Measurements from ENCODE around the gene KCNK16. TPM values are rescaled to one million over a fixed set of nuclear protein-coding genes. Genes with fewer than 3 reads are reported as not detected.

The KCNK16 gene
- total and polyA plus RNA-seq, 2 donors (not counting 1 experiment from before 2014, with no cell fraction given) = not detected

- no peaks in the 10 kb centered on the region for H3K79me2 ChIP-seq (ENCODE audit: control insufficient read depth, insufficient read depth, low read length)
- H3K4me2 ChIP-seq (ENCODE audit: extremely low read depth, insufficient read depth, low read length) = no peak overlapping the region
- no peaks in the 10 kb centered on the region for H3K27me3 ChIP-seq (ENCODE audit: control insufficient read depth, insufficient read depth, low read length)
- H3K4me1 ChIP-seq (ENCODE audit: control insufficient read depth, extremely low read depth, insufficient read depth, low read length) = no peaks in the 10 kb centered on the region
- H3K4me3 ChIP-seq (replicated peaks in 1 of 4; ENCODE audit: control extremely low read depth in 1 of 4, insufficient read depth in 1 of 4, low read depth in 3 of 4, low read length in 4 of 4) = no peak overlapping the region
- H4K20me1 ChIP-seq (ENCODE audit: control insufficient read depth, extremely low read depth, insufficient read depth, low read length) = no peaks in the 10 kb centered on the region
- H3K9me3 ChIP-seq (ENCODE audit: control insufficient read depth, insufficient read depth, low read depth, low read length) = no peaks in the 10 kb centered on the region
- no peaks in the 10 kb centered on the region for H3K36me3 ChIP-seq (ENCODE audit: control insufficient read depth, insufficient read depth, low read length)
- H2AFZ ChIP-seq (ENCODE audit: low read length) = no peak overlapping the region
- no peak overlapping the region for H3K27ac ChIP-seq (ENCODE audit: insufficient read depth, low read length)
- H3K9ac ChIP-seq (ENCODE audit: insufficient read depth, low read length) = no peak overlapping the region
- no peak for DNase-seq (ENCODE audit: low read depth in 2 of 2)
- TF ChIP-seq CTCF (conservative IDR thresholded peaks at IDR 0.05 in 1 of 2, IDR thresholded peaks at IDR 0.05 in 1 of 2; ENCODE audit: low read depth in 1 of 2, low read length in 2 of 2) (no peak), EZH2 (IDR thresholded peaks at IDR 0.05; ENCODE audit: low read length, missing control alignments) (no peak)
Observed at GRCh38 chr6:39266375-39266774, 56.1 kb downstream of the KCNK16 start.

Other genes starting within 250 kb of the KCNK16 start
- 13.9 and 17.2 TPM in 2 replicates for gene SAYSD1, start 207.5 kb downstream of the KCNK16 start, total RNA-seq
- 11.3 and 11.9 TPM in 2 replicates for gene SAYSD1, start 207.5 kb downstream of the KCNK16 start, polyA plus RNA-seq
- gene KCNK5, start 93.2 kb downstream of the KCNK16 start, total RNA-seq = under 0.01 and 0.26 TPM in 2 replicates
- gene KCNK5, start 93.2 kb downstream of the KCNK16 start, polyA plus RNA-seq = 0.01 and 0.02 TPM in 2 replicates
- not detected in 2 replicates for gene KCNK17, start 8.3 kb downstream of the KCNK16 start, total RNA-seq
- not detected in 2 replicates for gene KCNK17, start 8.3 kb downstream of the KCNK16 start, polyA plus RNA-seq

Data from fibroblast of lung (primary cell).